LNCAP (cell line): ENCODE data around the gene NANOS2.

Source experiments
- TF ChIP-seq, protein P1 (sequence below): fragments of 450-650 bp; IDR thresholded peaks from 2 replicates; pipeline ENCODE4 v1.5.1; 2017; ENCODE audit warnings: mild to moderate bottlenecking

NANOS2 gene

DNA sequence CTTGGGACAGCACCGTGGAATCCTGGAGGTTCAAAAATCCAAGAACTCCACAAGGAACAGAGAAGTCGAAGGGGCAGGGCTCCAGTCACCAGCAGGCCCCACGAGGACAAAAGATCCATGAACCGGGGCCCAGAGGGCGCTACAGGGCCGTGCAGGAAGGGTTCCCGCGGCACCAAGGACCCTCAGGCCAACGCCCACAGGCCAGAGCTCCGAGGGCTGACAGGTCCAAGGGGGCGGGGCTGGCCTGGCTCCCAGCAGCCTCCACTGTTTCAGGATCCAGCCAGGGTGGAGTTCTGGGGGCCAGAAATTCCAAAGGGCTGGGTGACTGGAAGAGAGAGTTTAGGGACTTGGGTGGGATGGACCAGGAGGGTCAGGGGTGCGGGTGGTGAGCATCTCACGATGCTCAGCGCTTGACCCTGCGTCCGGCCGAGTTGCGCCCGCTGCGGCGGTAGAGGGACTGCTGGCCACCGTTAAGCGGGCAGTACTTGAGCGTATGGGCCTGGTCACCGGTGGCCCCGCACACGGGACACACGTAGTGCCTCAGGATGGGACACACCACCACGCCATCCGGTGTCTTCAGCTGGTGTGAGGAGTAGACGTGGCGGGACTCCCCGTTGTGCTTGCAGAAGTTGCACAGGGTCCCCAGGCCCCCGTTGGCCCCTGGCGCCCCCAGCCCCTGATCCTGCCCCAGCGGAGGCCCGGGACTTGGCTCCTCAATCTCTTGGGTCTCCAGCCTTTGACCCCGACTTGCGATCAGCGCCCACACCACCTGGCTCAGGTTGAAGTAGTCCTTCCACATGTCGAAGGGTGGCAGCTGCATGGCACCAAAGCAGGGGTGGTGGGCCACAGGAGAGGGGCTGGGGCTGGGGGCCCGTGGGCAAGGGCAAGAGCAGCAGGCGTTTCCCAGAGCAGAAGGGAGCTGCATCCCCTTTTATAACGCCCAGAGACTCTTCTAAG, at the start of gene NANOS2:
Gene NANOS2, minus strand, starts transcription at position 905 of the 957 bp plus-strand sequence. Its CDS starts 85 bp downstream, at position 820.
- TF ChIP-seq, protein P1, sequence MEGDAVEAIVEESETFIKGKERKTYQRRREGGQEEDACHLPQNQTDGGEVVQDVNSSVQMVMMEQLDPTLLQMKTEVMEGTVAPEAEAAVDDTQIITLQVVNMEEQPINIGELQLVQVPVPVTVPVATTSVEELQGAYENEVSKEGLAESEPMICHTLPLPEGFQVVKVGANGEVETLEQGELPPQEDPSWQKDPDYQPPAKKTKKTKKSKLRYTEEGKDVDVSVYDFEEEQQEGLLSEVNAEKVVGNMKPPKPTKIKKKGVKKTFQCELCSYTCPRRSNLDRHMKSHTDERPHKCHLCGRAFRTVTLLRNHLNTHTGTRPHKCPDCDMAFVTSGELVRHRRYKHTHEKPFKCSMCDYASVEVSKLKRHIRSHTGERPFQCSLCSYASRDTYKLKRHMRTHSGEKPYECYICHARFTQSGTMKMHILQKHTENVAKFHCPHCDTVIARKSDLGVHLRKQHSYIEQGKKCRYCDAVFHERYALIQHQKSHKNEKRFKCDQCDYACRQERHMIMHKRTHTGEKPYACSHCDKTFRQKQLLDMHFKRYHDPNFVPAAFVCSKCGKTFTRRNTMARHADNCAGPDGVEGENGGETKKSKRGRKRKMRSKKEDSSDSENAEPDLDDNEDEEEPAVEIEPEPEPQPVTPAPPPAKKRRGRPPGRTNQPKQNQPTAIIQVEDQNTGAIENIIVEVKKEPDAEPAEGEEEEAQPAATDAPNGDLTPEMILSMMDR = no peak

DNA sequence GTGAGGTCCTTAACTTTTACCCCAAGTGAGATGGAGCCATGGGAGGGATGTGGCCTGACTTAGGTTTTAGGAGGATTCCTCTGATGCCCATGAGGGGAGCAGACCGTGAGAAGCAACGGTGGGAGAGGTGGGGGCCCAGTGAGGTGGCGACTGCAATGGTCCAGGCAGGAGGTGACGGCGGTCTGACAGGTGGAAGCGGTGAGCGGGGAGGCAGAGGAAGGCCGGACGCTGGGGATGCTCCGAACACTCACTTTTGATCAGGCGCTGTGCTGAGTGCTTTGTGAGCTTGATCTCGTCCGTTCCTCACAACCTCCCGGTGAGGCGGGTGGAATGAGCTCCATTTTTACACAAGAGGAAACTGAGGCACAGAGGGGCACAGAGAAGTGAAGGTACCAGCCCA, 47.4 kb upstream of the NANOS2 start:
- TF ChIP-seq, protein P1 = no peak

DNA sequence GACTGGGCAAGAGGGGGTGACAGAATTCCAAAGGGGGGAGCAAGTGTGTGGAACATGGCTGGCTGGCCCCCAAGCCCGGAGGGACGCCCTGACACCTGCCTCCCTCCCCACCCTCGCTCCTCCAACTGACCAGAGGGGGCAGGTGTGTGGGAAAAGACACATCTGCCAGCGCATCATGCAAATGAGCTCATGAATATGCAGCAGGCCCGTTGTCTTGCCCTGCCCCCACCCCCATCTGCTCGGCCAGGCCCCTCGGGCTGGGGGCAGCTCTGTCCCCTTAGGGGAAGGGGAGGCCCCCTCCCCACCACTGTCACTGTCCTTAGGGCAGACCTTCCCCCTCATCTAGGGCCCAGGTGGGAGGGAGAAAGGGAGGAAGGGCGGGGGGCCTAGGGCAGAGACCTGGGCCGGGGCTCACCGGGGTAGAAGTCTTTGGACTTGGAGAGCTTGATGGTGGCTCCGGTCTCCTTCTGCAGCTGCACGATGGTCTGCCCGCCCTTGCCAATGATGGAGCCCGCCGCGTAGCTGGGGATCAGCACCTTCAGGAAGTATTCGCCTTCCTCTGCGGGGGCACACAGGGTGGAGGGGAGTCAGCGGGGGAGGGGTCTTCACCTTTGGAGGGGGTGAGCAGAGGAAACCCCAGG, 46.1 kb upstream of the NANOS2 start:
- TF ChIP-seq, protein P1 = no peak

DNA sequence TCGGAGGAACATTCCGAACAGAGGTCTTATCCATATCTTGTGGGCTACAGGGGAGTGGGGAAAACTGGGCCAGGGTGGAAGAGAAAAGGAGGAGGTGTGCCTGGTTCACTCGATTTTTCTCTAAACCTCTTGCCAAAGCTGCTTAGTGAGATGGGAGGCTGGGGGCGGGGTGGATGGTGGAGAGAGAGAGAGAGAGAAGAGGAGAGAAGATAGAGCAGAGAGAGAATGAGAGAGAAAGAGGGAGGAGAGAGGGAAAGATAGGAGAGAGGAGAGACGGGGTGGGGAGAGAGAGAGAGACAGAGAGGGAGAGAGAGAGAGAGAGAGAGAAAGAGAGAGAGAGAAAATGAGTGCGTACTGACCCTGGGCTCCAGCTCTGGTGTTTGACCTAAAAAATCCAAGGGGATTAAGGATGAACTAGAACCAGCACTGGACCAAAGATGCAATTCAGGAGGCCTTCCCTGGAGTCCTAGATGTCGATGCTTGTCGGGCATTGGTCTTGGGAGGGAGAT, 45.0 kb upstream of the NANOS2 start:
- TF ChIP-seq, protein P1 = no peak

DNA sequence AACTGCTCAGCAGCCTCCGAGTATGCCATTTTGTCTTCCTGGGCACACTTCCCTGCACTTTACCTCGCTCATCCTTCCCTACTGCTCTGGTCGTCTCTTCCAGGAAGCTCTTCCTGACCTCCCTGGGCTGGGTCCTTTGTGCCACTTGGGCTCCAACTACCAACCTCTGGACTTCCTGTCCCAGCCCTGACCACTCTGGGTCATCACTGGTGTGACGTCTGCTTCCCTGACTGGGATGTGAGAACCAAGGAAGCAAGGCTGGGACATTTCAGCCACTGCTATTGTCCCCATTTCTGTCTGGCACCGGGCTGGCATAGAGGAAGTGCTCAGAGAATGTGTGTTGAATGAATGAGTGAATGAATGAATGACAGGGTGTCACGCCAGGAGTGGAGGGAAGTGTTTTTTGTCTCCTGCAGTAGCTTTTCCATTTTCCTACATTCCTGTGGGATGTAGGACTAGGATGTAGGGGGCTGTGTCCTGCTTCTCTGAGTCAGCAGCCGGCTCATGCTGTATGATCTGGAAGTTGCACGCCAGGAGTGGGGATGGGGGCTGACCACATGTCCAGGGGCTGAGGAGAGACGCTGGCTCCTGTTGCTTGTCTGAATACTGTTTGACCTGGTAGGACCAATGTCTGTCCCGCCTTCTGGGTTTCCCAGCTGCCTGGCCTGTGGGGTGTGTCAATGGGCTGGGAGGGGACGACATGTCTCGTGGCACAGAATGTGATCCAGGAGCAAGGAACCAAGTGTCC, 44.4 kb upstream of the NANOS2 start:
- TF ChIP-seq, protein P1 = no peak

DNA sequence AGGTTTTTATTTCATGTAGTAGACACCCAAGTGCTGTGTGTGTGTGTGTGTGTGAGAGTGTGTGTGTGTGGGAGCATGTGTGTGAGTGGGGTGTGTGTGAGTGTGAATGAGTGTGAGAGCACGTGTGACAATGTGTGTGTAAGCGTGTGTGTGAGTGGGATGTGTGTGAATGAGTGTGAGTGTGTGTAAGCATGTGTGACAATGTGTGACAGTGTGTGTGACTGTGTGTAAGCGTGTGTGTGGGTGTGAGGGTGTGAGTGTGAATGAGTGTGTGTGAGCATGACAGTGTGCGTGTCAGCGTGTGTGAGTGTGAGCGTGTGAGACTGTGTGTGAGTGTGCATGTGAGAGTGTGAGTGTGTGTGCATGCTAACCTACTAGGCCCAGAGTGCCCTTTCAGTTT, 43.7 kb upstream of the NANOS2 start:
- TF ChIP-seq, protein P1 = no peak
